ENCODE data around the gene PTPN11. TPM values are rescaled to one million over a fixed set of nuclear protein-coding genes. Genes with fewer than 3 reads are reported as not detected.

The PTPN11 gene
- total and polyA plus RNA-seq, 2 donors (not counting 3 experiments of a cell fraction or from before 2014, with no cell fraction given) = 36.5 to 107 TPM

DNA sequence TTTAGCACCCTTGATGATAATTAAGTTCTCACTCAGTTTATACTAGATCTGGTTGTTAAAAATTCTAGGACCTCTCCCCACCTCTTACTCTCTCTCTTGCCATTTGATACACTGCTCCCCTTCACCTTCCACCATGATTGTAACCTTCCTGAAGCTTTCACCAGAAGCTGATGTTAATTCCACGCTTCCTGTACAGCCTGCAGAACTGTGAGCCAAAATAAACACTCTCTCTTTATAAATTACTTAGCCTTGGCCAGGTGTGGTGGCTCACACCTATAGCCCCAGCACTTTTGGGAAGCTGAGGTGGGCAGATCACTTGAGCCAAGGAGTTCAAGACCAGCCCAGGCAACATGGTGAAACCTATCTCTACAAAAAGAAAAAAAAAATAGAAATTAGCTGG lies 25.4 kb upstream of the PTPN11 start:
- TF ChIP-seq MYC (IDR thresholded peaks at IDR 0.05; ENCODE audit: low read depth, low read length) = no peak
- no peak for TF ChIP-seq JUN (IDR thresholded peaks at IDR 0.05; ENCODE audit: borderline replicate concordance, insufficient read depth, insufficient read length, low read depth)
- TF ChIP-seq GATA2 (IDR thresholded peaks at IDR 0.05; ENCODE audit: insufficient read depth, insufficient read length, low read depth, low read length) = no peak
- TF ChIP-seq MAX (IDR thresholded peaks at IDR 0.05; ENCODE audit: insufficient read depth, insufficient read length) = no peak
- TF ChIP-seq EZH2 (IDR thresholded peaks at IDR 0.05; ENCODE audit: borderline replicate concordance, low read depth, low read length, severe bottlenecking) = no peak
- no peak for TF ChIP-seq FOS (IDR thresholded peaks at IDR 0.05; ENCODE audit: borderline replicate concordance, insufficient read depth, low read length)
- no peak for TF ChIP-seq POLR2AphosphoS5 (IDR thresholded peaks at IDR 0.05; ENCODE audit: insufficient read depth, low read depth, low read length)
- TF ChIP-seq POLR2A (IDR thresholded peaks at IDR 0.05; ENCODE audit: low read depth, low read length) = no peak
- TF ChIP-seq CTCF (IDR thresholded peaks at IDR 0.05; ENCODE audit: extremely low read depth in 1 of 2, insufficient read depth in 1 of 2, low read depth in 1 of 2, low read length in 2 of 2) = no peak
- H3K9me1 ChIP-seq (replicated peaks; ENCODE audit: control insufficient read depth, extremely low read depth, insufficient read depth, low read length) = no peaks in the 10 kb centered on the region
- intact Hi-C loops (cut with micrococcal nuclease) (no loop called here), dilution Hi-C loops (cut with MboI; ENCODE audit: extremely low pct_ligation_motif_present, low sequenced_read_pairs) (no loop called here)
- H3K36me3 ChIP-seq (ENCODE audit: control insufficient read depth in 2 of 2, extremely low read depth in 1 of 2, insufficient read depth in 2 of 2, low read length in 2 of 2) = no peaks in the 10 kb centered on the region
- no peaks in the 10 kb centered on the region for H3K4me1 ChIP-seq (ENCODE audit: control insufficient read depth, extremely low read depth, insufficient read depth, low read length)
- H3K79me2 ChIP-seq (ENCODE audit: control insufficient read depth, insufficient read depth, low read length) = no peaks in the 10 kb centered on the region
- H3K27me3 ChIP-seq (ENCODE audit: control insufficient read depth in 2 of 2, insufficient read depth in 2 of 2, low read length in 2 of 2) = peaks cover 0 to 3% of the 10 kb centered on the region in 2 experiments
- no peaks in the 10 kb centered on the region for H4K20me1 ChIP-seq (replicated peaks; ENCODE audit: control insufficient read depth, extremely low read depth, insufficient read depth, low read length)
- CTCF ChIA-PET = interaction anchor here (0.7 kb wide), 1 partner anchor 9 kb away, joined by 3 read pairs; no protein-coding TSS in a partner anchor
- DNase-seq (ENCODE audit: low read depth, low spot score) (no peak), FAIRE-seq (no peak)
- no peak overlapping the region for H3K4me3 ChIP-seq (replicated peaks in 1 of 3; ENCODE audit: insufficient read depth in 1 of 3, low read depth in 1 of 3, low read length in 3 of 3)
- H3K9me3 ChIP-seq (replicated peaks; ENCODE audit: control insufficient read depth, insufficient read depth, low read length) = no peaks in the 10 kb centered on the region
- no peak overlapping the region for H3K4me2 ChIP-seq (ENCODE audit: insufficient read depth, low read length)
- no TSS peak for BruUV-seq (replicated peaks)
- H3K27ac ChIP-seq (ENCODE audit: insufficient read depth, low read depth, low read length) = no peak overlapping the region
- POLR2A ChIA-PET = no interaction called here
- H2AFZ ChIP-seq (ENCODE audit: low read depth, low read length) = no peak overlapping the region
- no peak overlapping the region for H3K9ac ChIP-seq (replicated peaks; ENCODE audit: extremely low read depth, insufficient read depth, low read length)
